Posterior cingulate gyrus (tissue), 11 donors: Measurements from ENCODE around the gene MACROH2A1.

ENCODE experiments used
- DNase-seq, 10 donors: peaks; one replicate each; pipeline versions ENCODE4 v3.0.0 to v3.0.0-alpha.2; 2020 to 2021; ENCODE audit warnings: mixed read lengths in 3 of 10
- intact Hi-C: fragments of 100-400 bp; cut with DNase I; formaldehyde crosslinking; loops from one replicate; pipeline ENCODE4 v1.15.1; 2023

MACROH2A1 gene

GRCh38 chr5:135359374-135360165, 39.5 kb downstream of the MACROH2A1 start:
- intact Hi-C loops, result no loop called here
- DNase-seq, result no peak

GRCh38 chr5:135357685-135358084, 41.3 kb downstream of the MACROH2A1 start:
- intact Hi-C loops, result no loop called here
- DNase-seq, result no peak

- no peak for DNase-seq
- intact Hi-C loops, result no loop called here
Measured at GRCh38 chr5:135356522-135357318, 42.3 kb downstream of the MACROH2A1 start.

DNA sequence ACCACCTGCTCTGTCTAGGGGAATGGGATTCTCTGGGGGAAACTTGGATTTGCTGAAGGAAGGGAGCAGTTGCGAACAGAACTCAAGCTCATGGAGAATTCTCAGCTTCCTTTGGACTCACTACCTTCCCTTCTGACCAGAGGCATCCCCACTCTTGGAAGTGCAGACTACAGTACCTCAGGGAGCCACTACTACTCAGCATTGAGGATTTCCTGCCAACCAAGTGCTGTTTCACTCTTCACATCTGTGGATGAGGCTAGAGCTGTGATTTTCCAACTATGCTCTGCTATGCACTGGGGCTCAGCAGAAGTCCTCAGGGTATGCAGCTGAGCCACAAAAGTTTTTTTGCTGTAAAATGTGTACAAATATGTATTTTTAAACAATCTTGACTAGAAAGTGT, 43.9 kb downstream of the MACROH2A1 start:
- intact Hi-C loops, result no loop called here
- no peak for DNase-seq

DNA sequence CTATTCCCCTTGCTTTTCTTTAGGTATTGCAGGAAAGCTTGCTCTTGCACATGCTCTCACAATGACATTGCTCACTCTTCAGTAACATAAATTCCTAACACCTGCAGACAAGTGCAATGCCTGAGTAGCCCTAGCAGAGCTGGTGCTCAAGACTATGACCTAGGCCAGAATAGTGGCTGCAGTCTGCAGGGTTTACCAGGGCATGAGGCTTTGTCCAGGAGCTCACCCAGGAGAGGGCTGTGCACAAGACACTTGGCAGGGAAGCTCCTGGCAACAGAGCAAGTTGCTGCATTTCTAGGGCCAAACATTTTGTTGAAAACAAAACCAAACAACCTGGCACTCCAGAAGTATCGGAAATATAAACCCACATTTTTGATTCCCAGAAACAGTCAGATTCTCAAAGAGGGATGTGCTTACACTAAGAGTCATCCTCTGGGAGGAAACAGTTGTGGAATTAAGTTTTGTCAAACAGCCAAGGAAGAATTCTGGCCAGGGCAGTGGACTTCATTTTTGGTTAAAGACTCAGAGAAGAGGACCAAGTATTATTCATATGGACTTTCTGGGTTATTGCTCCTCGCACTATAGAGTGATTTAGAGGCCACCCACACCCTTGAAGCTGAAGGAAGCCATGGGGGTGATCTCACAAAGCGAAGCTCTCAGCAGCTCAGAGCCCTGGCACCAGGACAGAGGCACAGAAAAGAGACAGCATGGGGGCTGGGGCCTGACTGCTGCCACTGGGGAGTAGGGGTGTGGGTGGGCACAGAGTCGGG, 44.9 kb downstream of the MACROH2A1 start:
- DNase-seq, result no peak
- intact Hi-C loops, result no loop called here

GRCh38 chr5:135350536-135350935, 48.5 kb downstream of the MACROH2A1 start:
- intact Hi-C loops, result no loop called here
- DNase-seq, result no peak

GRCh38 chr5:135349886-135350285, 49.1 kb downstream of the MACROH2A1 start:
- intact Hi-C loops, result no loop called here
- DNase-seq, result no peak

- DNase-seq, result no peak
- intact Hi-C loops, result no loop called here
Measured at GRCh38 chr5:135349451-135349850, 49.6 kb downstream of the MACROH2A1 start.

DNA sequence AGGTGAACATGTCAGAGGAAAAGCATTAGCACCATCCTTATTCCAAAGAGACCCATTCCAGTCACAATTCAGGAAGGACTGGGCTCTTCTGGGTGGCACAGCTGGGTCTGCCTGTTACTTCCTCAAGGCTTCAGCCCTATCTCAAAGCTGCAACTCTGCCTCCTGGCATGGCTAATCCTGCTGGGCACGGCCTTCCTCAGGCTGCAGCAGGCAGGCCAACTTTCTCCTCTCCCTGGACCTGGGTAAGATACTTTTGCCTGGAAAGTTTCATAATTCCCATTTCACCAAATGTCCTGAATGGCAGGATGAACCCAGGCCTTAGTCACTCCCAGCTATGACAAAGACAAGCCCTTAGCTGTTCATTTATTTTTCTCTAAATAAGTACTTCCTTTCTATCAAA, 50.1 kb downstream of the MACROH2A1 start:
- intact Hi-C loops, result no loop called here
- no peak for DNase-seq

- no peak for DNase-seq
Measured at GRCh38 chr5:135347392-135347791, 51.6 kb downstream of the MACROH2A1 start.

DNA sequence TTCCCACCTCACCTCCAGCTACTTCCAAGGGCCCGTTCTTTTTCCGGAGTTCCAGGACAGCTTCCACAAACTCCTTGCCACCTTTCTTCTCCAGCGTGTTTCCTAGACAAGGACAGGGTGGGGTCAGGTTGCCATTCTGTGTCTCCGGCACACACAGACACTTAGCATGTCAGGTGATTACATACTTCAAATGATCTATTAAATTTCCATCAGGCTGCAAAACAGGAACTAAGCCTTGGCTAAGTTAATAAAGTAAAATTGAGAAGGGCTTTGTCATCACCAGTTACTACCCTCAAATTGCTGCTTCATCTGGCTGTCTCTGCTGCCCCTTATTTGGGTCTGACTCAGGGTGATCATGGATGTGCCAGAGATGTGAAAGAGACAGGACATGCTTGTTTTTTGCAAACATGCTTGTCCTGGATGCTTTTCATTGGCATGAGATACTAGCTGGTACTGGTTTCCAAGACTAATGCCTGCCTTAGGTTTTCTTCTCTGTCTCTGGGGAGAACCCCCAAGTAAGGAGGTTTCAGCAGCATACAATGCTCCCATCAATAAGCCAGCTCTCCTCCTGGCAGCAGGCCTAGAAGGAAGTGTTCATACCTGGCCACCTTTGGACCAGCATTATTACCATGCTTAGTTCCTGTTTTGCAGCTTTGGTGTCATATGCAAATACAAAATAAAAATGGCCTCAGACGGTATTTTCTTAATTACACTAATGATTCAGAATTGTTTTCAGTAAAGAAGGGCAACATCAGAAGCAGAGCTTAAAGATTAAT, 52.9 kb downstream of the MACROH2A1 start:
- DNase-seq, result no peak
- intact Hi-C loops, result no loop called here

More at GRCh38 chr5:135347392-135347791, 51.6 kb downstream of the MACROH2A1 start:
- intact Hi-C loops, result no loop called here

GRCh38 chr5:135344349-135344748, 54.7 kb downstream of the MACROH2A1 start:
- no peak for DNase-seq
- intact Hi-C loops, result no loop called here

- intact Hi-C loops, result no loop called here
- no peak for DNase-seq
Measured at GRCh38 chr5:135343413-135343812, 55.6 kb downstream of the MACROH2A1 start.

GRCh38 chr5:135342551-135342875, 56.5 kb downstream of the MACROH2A1 start:
- intact Hi-C loops, result no loop called here

DNA sequence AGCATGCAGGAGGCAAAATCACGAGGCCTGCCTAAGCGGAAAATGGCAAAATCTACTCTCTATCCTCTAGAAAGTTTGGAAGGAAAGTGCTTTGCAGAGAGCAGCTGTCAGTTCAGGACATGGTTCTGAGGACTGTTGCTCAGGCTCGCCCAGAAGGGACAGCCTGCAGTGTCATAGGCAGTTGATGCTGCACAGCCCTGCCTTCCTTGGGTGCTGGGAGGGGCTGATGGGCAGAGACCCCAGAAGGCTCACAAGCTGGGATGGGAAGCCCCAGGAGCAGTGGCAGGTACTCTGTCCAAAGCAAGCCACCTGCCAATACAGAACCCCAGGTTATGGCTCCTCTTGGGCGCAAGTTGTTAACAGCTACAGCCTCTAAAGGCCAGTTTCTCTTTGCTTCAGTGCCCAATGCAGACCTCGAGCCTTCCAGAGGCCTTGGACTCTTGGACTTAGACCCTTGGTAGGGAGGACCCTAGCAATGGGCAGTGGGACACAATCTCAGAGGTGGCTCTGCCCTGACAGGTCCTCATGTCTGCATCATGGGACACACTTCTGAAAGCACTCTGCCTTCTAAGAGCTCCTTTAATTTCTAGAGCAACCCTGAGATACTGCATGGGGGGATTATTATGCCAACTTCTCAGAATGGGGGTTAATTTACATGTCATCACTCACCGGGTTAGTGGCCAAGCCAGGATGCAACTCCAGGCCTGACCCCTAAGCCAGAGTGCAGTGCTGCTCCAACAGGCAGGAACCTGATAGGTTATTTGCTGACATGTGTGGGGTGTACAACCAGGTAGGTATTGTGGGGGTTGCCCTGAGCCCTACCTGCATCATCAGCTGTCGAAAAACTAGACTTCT, 57.1 kb downstream of the MACROH2A1 start:
- intact Hi-C loops, result no loop called here
- DNase-seq, result no peak

More at GRCh38 chr5:135342551-135342875, 56.5 kb downstream of the MACROH2A1 start:
- DNase-seq, result no peak

GRCh38 chr5:135341016-135341666, 57.9 kb downstream of the MACROH2A1 start:
- intact Hi-C loops, result no loop called here
- DNase-seq, result no peak

DNA sequence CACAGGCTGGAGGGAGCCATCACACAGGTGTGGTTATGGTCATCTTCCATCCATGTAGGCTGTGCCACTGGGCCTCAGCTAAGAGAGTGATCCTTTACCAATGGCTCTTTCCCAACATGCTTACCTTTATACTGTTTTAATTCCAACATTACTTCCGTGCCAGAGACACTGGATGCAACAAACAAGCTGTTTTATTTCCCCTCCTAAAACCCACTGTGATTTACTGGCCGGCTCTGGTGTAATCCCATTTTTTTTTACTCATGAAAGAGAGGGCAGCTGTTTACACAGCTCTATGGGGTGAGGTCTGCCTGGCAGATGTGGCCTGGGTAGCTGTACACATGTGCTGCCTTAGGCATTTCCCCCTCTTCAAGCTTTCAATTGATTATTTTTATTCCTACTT, 58.5 kb downstream of the MACROH2A1 start:
- no peak for DNase-seq
- intact Hi-C loops, result no loop called here

DNA sequence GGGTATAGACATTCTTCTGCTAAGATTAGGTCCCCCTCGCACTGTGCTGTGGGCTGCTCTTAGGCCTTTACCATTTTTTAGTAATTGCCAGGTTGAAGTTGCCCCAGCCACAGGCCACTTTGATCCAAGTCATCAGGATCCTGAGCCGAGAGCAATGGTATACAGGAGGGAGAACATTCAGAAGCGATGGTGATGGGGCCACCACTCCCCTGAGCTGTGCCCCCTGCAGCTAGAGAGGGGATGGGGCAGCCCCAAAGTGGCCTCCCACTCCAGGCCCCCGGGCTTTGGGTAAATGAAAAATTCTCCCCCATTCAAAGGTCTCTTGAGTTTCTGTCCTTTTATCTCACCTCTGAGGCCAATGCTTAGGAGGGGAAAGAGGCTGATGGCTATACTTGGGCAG, 59.4 kb downstream of the MACROH2A1 start:
- DNase-seq, result no peak
- intact Hi-C loops, result loop anchor here (10.0 kb wide), 1 partner anchor 145 kb away; no protein-coding TSS in a partner anchor

GRCh38 chr5:135339189-135339588, 59.8 kb downstream of the MACROH2A1 start:
- intact Hi-C loops, result loop anchor here (10.0 kb wide), 1 partner anchor 144 kb away; no protein-coding TSS in a partner anchor
- DNase-seq, result no peak
